D721Med (cell line): ENCODE measurements around the gene IRF3.

Source experiments
- DNase-seq: peaks from one replicate; pipeline ENCODE4 v3.0.0; 2011; ENCODE audit warnings: low spot score; ENCODE audit not compliant: insufficient read length
- FAIRE-seq: peaks from 2 replicates; lab custom pipeline; 2011; peaks lifted over from hg19 to GRCh38; lab: Jason Lieb, UNC
- CTCF ChIP-seq: IDR thresholded peaks from 2 replicates; pipeline ENCODE4 v1.5.1; 2012; ENCODE audit warnings: mild to moderate bottlenecking, control low read depth; ENCODE audit not compliant: insufficient read depth; ENCODE audit errors: missing control alignments

Gene IRF3

GRCh38 chr19:49681830-49682229, 16.2 kb upstream of the IRF3 start:
- TF ChIP-seq CTCF = no peak
- DNase-seq = no peak
- no peak for FAIRE-seq

- FAIRE-seq = no peak
- DNase-seq = peak; percentile 98
Measured at GRCh38 chr19:49680421-49681351, 15.0 kb upstream of the IRF3 start.

GRCh38 chr19:49679771-49680413, 14.2 kb upstream of the IRF3 start:
- TF ChIP-seq CTCF = no peak
- FAIRE-seq (no peak), DNase-seq (no peak)

More at GRCh38 chr19:49680421-49681351, 15.0 kb upstream of the IRF3 start:
- peak; percentile 81 for TF ChIP-seq CTCF

- no peak for DNase-seq
- TF ChIP-seq CTCF = no peak
- no peak for FAIRE-seq
Measured at GRCh38 chr19:49678985-49679770, 13.5 kb upstream of the IRF3 start.

- FAIRE-seq = no peak
- no peak for DNase-seq
- TF ChIP-seq CTCF = peak; percentile 65
Measured at GRCh38 chr19:49677901-49678674, 12.4 kb upstream of the IRF3 start.

- no peak for FAIRE-seq
- DNase-seq = no peak
- TF ChIP-seq CTCF = no peak
Measured at GRCh38 chr19:49677231-49677900, 11.7 kb upstream of the IRF3 start, which contains the start of gene PRMT1. Gene PRMT1 (plus strand): TSS chr19:49677271. CDS start chr19:49677281, 10 bp downstream.
